ENCODE data around the gene ARRDC2. TPM values are rescaled to one million over a fixed set of nuclear protein-coding genes. Genes with fewer than 3 reads are reported as not detected.
"Not testable (repeated sequence)": the region's sequence is repeated elsewhere in the genome, so short reads cannot be mapped to it uniquely, and the experiment has no call there.

ARRDC2 gene
- total RNA-seq, 2 donors from 2014 or later: 26.7 to 59.3 TPM

GRCh38 chr19:18029617-18030338, 21.8 kb downstream of the ARRDC2 start:
- H3K9me3 Mint-ChIP-seq: no peaks in the 10 kb centered on the region
- ATAC-seq: peak in 1 of 2 donors; percentile 20
- H3K36me3 Mint-ChIP-seq: no peaks in the 10 kb centered on the region
- no peak for DNase-seq (ENCODE audit: low spot score in 2 of 2)
- no peak overlapping the region for H3K27ac Mint-ChIP-seq

GRCh38 chr19:18031401-18031800, 23.4 kb downstream of the ARRDC2 start:
- not testable (repeated sequence) for H3K9me3 Mint-ChIP-seq; H3K27ac Mint-ChIP-seq; DNase-seq (ENCODE audit: low spot score in 2 of 2); H3K36me3 Mint-ChIP-seq
- ATAC-seq: peak in 1 of 2 donors; percentile 45

- H3K36me3 Mint-ChIP-seq: not testable (repeated sequence)
Measured at GRCh38 chr19:18032102-18032501, 24.1 kb downstream of the ARRDC2 start.

DNA sequence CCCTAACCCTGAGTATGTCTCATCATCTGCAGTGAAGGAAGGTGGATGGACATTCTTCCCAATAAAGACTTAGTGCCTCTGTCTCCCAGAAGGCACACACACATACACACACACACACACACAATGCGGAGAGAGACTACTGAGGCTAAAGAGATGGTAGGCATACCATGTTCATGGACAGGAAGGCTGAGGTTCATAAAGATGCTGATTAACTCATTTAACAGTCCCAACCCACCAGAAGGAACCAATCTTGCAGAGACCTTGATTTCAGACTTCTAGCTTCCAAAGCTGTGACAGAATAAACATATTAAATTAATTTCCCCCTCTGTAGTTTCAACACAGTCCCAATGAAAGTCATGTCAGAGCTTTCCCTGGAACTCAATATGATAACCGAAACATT, 33.1 kb downstream of the ARRDC2 start:
- Mint-ChIP-seq H3K36me3 (peaks cover 6 to 7% of the 10 kb centered on the region in 2 donors), H3K27ac (no peak overlapping the region), H3K9me3 (peaks cover 5 to 8% of the 10 kb centered on the region in 2 donors)
- ATAC-seq (no peak), DNase-seq (ENCODE audit: low spot score in 2 of 2) (no peak)

More at GRCh38 chr19:18032102-18032501, 24.1 kb downstream of the ARRDC2 start:
- H3K27ac Mint-ChIP-seq; DNase-seq (ENCODE audit: low spot score in 2 of 2); H3K9me3 Mint-ChIP-seq; ATAC-seq: not testable (repeated sequence)

DNA sequence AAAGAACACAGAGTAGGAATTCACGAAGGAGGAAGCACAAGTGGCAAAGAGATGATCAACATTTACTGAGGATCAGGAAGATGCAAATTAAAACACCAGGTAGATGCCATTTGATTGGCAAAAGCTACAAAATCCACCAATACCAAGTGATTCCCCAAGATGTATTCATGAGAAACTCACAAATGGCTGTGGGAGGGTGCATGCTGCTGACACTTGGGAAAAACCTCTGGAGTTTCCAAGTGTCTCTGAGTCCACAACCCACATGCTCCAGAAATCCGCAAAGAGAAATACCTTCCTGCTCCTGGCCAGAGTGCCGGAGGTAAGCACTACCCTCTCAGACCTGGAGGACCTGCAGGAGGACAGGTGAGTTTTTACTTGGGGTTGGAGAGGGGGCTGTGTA, 35.7 kb downstream of the ARRDC2 start:
- no peak for DNase-seq (ENCODE audit: low spot score in 2 of 2)
- Mint-ChIP-seq H3K36me3 (peaks cover 6 to 7% of the 10 kb centered on the region in 2 donors), H3K9me3 (peaks cover 5 to 8% of the 10 kb centered on the region in 2 donors), H3K27ac (no peak overlapping the region)
- ATAC-seq: no peak

DNA sequence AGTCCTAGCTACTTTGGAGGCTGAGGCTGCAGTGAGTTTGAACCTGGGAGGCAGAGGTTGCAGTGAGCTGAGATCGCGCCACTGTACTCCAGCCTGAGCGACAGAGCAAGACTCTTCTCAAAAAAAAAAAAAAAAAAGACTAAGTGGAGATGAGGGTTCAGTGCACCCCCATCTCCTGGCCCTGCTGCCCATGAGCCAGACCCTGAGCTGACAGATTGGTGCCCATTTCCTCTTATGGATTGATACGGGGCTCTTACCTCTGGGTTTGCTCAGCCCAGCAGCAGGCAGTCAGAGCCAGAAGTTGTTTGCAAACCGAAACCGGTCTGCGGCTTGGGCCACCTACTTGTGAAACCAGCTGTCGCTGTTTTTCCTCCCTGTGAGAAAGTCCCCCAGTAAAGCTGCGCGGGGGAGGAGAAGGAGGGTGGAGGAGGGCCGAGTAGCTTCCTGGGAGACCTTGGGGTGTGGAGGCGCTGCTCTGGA, 36.9 kb downstream of the ARRDC2 start:
- H3K36me3 Mint-ChIP-seq: peaks cover 6 to 7% of the 10 kb centered on the region in 2 donors
- peak; percentile 82 to 93 for DNase-seq (ENCODE audit: low spot score in 2 of 2)
- H3K27ac Mint-ChIP-seq: peak overlapping the region; percentile 44 to 80
- peak; percentile 94 to 99 for ATAC-seq
- H3K9me3 Mint-ChIP-seq: peaks cover 5 to 8% of the 10 kb centered on the region in 2 donors

GRCh38 chr19:18045307-18046050, 37.5 kb downstream of the ARRDC2 start:
- peak; percentile 10 to 21 for ATAC-seq

DNA sequence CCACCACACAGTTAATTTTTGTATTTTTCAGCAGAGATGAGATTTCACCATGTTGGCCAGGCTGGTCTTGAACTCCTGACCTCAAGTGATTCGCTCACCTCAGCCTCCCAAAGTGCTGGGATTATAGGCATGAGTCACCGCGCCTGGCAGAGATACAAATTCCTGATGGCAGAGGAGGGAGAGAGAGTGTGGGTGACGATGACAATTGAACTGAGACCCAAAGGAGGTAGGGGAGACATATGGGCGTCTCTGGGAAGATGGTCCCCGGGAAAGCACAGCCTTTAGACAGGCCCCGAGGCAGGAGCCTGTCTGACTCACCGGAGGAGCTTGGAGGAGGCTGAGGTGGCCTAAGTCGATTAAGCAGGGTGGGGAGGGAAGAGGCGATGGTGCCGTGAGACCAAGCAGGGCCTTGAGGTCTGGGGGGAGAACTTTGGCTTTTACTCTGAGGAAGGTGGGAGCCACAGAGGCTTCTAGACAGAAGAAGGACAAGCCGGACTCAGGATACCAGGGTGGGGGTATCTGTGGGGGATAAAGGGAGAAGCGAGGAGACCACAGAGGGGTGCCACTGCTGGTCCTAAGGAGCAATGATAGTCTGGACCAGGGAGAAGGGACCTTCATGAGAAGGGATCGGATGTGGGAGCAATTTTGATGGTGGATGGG, 38.2 kb downstream of the ARRDC2 start:
- no peak for DNase-seq (ENCODE audit: low spot score in 2 of 2)
- no peak for ATAC-seq
- peaks cover under 1 to 1% of the 10 kb centered on the region in 2 donors for H3K36me3 Mint-ChIP-seq
- peak overlapping the region in 1 of 2 donors; percentile 80 for H3K27ac Mint-ChIP-seq
- H3K9me3 Mint-ChIP-seq: peaks cover 1 to 3% of the 10 kb centered on the region in 2 donors

More at GRCh38 chr19:18045307-18046050, 37.5 kb downstream of the ARRDC2 start:
- Mint-ChIP-seq H3K9me3 (peaks cover 5 to 8% of the 10 kb centered on the region in 2 donors), H3K36me3 (peaks cover 6 to 7% of the 10 kb centered on the region in 2 donors), H3K27ac (peak overlapping the region; percentile 44 to 80)
- DNase-seq (ENCODE audit: low spot score in 2 of 2): no peak

GRCh38 chr19:18049385-18049784, 41.4 kb downstream of the ARRDC2 start:
- Mint-ChIP-seq H3K36me3 (no peaks in the 10 kb centered on the region), H3K27ac (peak overlapping the region in 1 of 2 donors; percentile 73), H3K9me3 (no peaks in the 10 kb centered on the region)
- ATAC-seq (no peak), DNase-seq (ENCODE audit: low spot score in 2 of 2) (no peak)

DNA sequence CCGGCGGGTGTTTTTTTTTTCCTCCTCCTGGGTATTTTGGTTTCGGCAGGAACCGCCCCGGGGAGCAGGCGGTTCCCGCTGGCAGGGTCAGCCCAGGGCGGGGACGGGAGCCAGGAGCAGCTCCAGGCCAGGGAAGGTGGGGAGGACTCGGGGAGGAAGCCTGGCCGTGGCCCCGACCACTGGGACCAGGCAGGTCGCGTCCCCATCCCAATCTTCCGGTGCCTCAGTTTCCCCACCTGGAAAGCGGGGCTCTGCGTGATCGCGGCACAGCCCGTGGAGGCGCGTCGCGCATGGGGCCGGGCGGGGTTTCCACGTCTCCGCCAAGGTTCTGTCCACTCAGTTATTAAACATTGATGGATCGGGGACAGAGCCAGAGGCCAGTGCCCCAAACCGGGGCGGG, 43.9 kb downstream of the ARRDC2 start:
- no peak for ATAC-seq
- no peaks in the 10 kb centered on the region for H3K36me3 Mint-ChIP-seq
- no peak overlapping the region for H3K27ac Mint-ChIP-seq
- no peak for DNase-seq (ENCODE audit: low spot score in 2 of 2)
- no peaks in the 10 kb centered on the region for H3K9me3 Mint-ChIP-seq

- no peaks in the 10 kb centered on the region for H3K9me3 Mint-ChIP-seq
- H3K36me3 Mint-ChIP-seq: no peaks in the 10 kb centered on the region
- ATAC-seq (no peak), DNase-seq (ENCODE audit: low spot score in 2 of 2) (no peak)
- H3K27ac Mint-ChIP-seq: no peak overlapping the region
Measured at GRCh38 chr19:18053576-18054219, 45.7 kb downstream of the ARRDC2 start.

DNA sequence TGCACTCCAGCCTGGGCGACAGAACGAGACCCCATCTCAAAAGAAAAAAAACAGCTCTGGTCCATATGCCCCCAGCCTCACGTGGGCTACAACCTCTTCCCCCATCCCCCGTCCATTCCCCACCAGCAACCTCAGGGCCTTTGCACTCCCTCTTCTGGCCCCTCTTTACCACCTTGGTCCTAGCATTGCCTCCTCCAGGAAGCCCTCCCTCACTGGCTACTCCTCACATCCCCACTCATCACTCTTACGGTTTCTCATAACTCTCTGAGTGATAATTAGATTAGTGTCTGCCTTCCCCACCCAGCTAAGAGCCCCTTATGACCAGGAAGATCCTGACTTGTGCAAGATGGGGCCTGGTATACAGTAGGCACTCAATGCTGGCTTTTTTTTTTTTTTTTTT, 48.0 kb downstream of the ARRDC2 start:
- Mint-ChIP-seq H3K27ac (no peak overlapping the region), H3K9me3 (no peaks in the 10 kb centered on the region), H3K36me3 (no peaks in the 10 kb centered on the region)
- no peak for ATAC-seq
- no peak for DNase-seq (ENCODE audit: low spot score in 2 of 2)

- ATAC-seq: no peak
- Mint-ChIP-seq H3K9me3 (no peaks in the 10 kb centered on the region), H3K36me3 (no peaks in the 10 kb centered on the region), H3K27ac (peak overlapping the region in 1 of 2 donors; percentile 75)
- DNase-seq (ENCODE audit: low spot score in 2 of 2): no peak
Measured at GRCh38 chr19:18057557-18057956, 49.6 kb downstream of the ARRDC2 start.

DNA sequence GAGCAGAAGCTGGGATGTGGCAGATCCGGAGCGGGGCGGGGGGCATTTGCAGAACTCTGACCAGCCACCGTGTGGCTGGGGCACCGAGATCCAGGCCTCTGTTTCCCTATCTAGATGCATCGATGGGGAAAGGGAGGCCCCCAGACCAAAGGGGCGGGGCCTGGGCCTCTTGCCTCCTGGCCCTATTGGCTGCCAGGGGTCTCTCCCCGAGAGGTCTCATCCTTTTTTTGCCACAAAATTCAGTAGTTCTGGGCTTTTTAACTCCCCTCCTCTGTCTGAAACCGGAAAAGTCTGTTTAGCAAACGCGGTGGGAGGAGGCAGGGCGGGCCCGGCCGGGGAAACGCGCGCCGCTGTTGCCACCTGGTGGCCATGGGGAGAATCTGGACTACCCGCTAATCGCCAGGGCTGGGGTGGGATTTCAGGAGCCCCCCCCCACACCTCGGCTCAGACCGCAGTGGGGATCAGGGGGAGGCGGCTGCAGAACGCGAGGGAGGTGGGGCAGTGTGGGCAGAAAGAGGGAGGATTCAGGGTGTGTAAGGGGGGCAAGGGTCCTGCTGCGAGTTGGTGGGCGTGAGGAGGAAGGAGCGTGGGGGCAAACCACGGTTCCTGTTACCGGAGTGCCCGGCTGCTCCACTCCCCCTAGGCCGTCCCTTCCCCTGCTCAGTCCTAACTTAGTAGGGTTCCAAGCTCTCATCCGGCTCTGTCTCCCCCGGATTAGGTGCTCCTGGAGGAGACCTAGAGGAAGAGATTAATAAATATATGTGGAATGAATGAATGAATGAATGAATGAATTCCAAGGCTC, 50.4 kb downstream of the ARRDC2 start:
- ATAC-seq: peak; percentile 88 to 94
- Mint-ChIP-seq H3K36me3 (no peaks in the 10 kb centered on the region), H3K27ac (peak overlapping the region in 1 of 2 donors; percentile 75), H3K9me3 (no peaks in the 10 kb centered on the region)
- peak; percentile 81 to 85 for DNase-seq (ENCODE audit: low spot score in 2 of 2)

DNA sequence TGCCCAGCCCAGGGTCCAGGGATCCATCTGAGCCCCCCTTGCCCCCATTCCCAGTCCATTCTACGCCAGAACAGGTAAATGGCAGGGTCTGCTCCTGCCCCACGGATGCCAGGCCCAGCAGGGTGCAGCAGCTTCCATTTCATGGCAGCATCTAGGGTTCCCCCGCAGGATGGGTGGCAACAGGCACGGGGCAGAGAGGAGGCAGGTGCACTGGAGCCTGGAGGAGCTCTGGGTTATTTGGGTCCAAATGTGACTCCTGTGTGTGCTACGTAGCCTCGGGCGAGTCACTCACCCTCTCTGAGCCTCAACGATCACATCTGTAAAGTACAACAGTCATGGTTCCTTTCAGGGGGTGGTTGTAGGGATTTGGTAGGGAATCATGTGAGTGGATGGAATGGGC, 51.3 kb downstream of the ARRDC2 start:
- Mint-ChIP-seq H3K9me3 (no peaks in the 10 kb centered on the region), H3K36me3 (no peaks in the 10 kb centered on the region), H3K27ac (no peak overlapping the region)
- no peak for ATAC-seq
- DNase-seq (ENCODE audit: low spot score in 2 of 2): no peak

DNA sequence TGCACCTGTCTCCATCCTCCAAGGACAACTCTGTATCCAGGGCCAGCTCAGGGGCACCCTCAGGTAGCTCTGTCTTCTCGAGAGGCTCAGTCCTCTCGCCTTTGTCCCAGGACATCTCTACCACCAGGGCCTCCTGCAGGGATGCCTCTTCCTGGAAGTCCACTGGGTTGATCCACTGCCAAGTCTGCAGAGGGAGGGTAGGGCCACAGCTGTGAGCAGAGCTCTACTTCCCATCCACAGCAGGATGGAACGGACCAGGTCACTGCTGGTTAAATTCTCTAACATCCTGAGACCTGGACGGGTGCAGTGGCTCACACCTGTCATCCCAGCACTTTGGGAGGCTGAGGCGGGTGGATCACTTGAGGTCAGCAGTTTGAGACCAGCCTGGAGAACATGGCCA, 51.9 kb downstream of the ARRDC2 start:
- DNase-seq (ENCODE audit: low spot score in 2 of 2): no peak
- ATAC-seq: no peak
- H3K36me3 Mint-ChIP-seq: no peaks in the 10 kb centered on the region
- H3K27ac Mint-ChIP-seq: no peak overlapping the region
- H3K9me3 Mint-ChIP-seq: no peaks in the 10 kb centered on the region
